ENCODE measurements around the gene NOS1AP.

NOS1AP gene

GRCh38 chr1:162385280-162385623, 315.8 kb downstream of the NOS1AP start:
- Histone ChIP-seq H3K27me3 (ENCODE audit: insufficient read depth, low read depth, severe bottlenecking) (peaks cover 11% of the 10 kb centered on the region), H3K36me3 (peaks cover 11% of the 10 kb centered on the region), H3K9me3 (ENCODE audit: severe bottlenecking) (no peaks in the 10 kb centered on the region), H3K27ac (no peak overlapping the region), H3K4me3 (ENCODE audit: low read depth, low read length) (no peak overlapping the region)
- no peak for DNase-seq
- no peak for TF ChIP-seq CTCF (IDR thresholded peaks at IDR 0.05; ENCODE audit: low read depth, low read length)

GRCh38 chr1:162385702-162386101, 316.2 kb downstream of the NOS1AP start:
- TF ChIP-seq CTCF (IDR thresholded peaks at IDR 0.05; ENCODE audit: low read depth, low read length): no peak
- no peak overlapping the region for H3K27ac ChIP-seq

GRCh38 chr1:162386292-162387225, 317.1 kb downstream of the NOS1AP start:
- peaks cover 24% of the 10 kb centered on the region for H3K27me3 ChIP-seq (ENCODE audit: insufficient read depth, low read depth, severe bottlenecking)
- no peak overlapping the region for H3K27ac ChIP-seq
- DNase-seq: no peak
- TF ChIP-seq CTCF (IDR thresholded peaks at IDR 0.05; ENCODE audit: low read depth, low read length): no peak
- no peaks in the 10 kb centered on the region for H3K9me3 ChIP-seq (ENCODE audit: severe bottlenecking)
- no peak overlapping the region for H3K4me3 ChIP-seq (ENCODE audit: low read depth, low read length)
- H3K36me3 ChIP-seq: peaks cover 11% of the 10 kb centered on the region

More at GRCh38 chr1:162385702-162386101, 316.2 kb downstream of the NOS1AP start:
- no peak for DNase-seq
- H3K9me3 ChIP-seq (ENCODE audit: severe bottlenecking): no peaks in the 10 kb centered on the region
- no peak overlapping the region for H3K4me3 ChIP-seq (ENCODE audit: low read depth, low read length)
- peaks cover 11% of the 10 kb centered on the region for H3K36me3 ChIP-seq
- H3K27me3 ChIP-seq (ENCODE audit: insufficient read depth, low read depth, severe bottlenecking): peaks cover 15% of the 10 kb centered on the region

DNA sequence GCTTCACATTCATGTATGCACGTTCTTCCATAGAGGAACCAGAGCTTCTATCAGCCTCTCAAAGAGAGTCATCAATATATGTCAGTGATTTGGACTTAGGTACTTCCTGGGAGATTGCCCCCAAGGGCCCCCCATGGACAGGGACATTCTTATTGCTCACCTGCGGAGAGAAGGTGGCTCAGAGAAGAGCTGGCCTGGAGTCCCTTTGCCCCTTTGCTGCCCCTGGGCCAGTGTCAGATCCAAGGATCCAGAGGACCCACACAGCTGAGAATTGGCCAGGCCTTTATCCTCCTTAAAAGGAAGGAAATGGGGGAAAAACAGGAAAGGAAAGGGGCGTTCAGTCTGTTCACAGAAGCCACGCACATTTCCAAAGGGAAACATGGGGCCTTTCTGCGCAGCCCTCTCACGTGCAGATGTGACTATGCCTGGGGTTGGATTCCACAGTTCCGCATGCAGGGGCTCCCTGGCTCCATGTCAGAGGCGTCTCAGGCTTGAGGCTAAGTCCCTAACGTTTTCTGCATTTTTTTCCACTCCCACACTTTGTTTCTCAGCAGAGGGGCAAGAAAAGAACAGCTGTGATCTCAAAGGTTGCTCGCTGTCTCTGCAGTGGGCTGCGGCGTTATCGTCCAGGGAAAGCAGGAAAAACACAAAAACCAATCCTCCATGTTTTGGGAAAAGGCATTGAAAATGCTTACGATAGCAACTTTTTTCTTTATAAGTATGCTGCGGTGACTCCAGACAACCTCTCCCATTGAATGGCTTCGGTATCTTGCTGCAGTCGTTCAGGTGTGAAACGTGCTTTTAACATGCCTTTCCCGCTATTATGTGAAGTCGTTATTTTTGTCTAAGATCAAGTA, 318.0 kb downstream of the NOS1AP start:
- no peak for TF ChIP-seq CTCF (IDR thresholded peaks at IDR 0.05; ENCODE audit: low read depth, low read length)
- Histone ChIP-seq H3K4me3 (ENCODE audit: low read depth, low read length) (no peak overlapping the region), H3K27ac (no peak overlapping the region), H3K36me3 (peaks cover 11% of the 10 kb centered on the region), H3K27me3 (ENCODE audit: insufficient read depth, low read depth, severe bottlenecking) (peaks cover 25% of the 10 kb centered on the region), H3K9me3 (ENCODE audit: severe bottlenecking) (no peaks in the 10 kb centered on the region)
- no peak for DNase-seq

GRCh38 chr1:162388083-162388594, 318.6 kb downstream of the NOS1AP start:
- no peaks in the 10 kb centered on the region for H3K9me3 ChIP-seq (ENCODE audit: severe bottlenecking)
- H3K4me3 ChIP-seq (ENCODE audit: low read depth, low read length): no peak overlapping the region
- no peak for TF ChIP-seq CTCF (IDR thresholded peaks at IDR 0.05; ENCODE audit: low read depth, low read length)
- peaks cover 25% of the 10 kb centered on the region for H3K27me3 ChIP-seq (ENCODE audit: insufficient read depth, low read depth, severe bottlenecking)
- no peak for DNase-seq
- H3K27ac ChIP-seq: no peak overlapping the region
- H3K36me3 ChIP-seq: peaks cover 10% of the 10 kb centered on the region
